Right renal pelvis (tissue), 4 donors: Measurements from ENCODE around the gene GPR62. TPM values are rescaled to one million over a fixed set of nuclear protein-coding genes. Genes with fewer than 3 reads are reported as not detected.
"Not testable (repeated sequence)": the region's sequence is repeated elsewhere in the genome, so short reads cannot be mapped to it uniquely, and the experiment has no call there.

Experiments used
- DNase-seq, 4 donors: peaks; one replicate each; pipeline ENCODE4 v3.0.0-alpha.2; 2013; ENCODE audit warnings: low read depth in 4 of 4, low spot score in 3 of 4, missing footprints in 1 of 4
- polyA plus RNA-seq, 4 donors: library from polyadenylated mRNA; unstranded; fragments of 120-200 nt; gene quantifications; one replicate each; pipeline ENCODE4 v1.2.1, GENCODE V29; 2013; ENCODE audit not compliant: insufficient read length in 4 of 4

The GPR62 gene
- polyA plus RNA-seq, 4 donors: 0.30 to 0.68 (median 0.40) TPM

DNA sequence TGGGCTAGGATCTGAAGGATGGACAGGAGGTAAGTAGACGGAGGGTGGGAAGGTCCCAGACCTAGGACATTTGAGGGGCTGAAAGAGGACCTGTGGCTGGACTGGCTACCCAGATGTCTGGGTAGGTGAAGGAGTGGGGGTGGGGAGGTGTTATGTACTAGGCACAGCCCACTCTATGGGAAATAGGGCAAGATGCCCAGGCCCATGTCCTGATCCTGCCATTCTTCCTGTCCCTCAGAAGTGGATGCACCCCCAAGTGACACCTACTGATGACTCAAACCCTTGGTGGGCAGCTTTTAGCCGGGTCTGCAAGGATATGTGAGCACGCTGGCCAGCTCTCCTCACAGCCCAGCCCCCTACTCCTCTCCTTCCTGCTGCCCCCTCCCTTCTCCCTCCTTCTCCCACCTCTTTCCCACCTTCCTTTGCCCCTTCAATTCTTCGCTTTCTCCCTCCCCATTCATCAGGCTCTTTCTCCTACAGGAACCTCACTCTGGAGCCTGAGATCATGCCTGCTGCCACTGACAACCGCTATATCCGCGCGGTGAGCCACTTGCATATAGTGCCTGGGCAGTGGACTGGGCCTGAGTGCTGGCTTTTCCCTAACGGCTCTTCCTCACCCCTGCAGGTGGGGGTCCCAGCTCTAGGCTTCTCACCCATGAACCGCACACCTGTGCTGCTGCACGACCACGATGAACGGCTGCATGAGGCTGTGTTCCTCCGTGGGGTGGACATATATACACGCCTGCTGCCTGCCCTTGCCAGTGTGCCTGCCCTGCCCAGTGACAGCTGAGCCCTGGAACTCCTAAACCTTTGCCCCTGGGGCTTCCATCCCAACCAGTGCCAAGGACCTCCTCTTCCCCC is 33.3 kb downstream of the GPR62 start:
- DNase-seq: no peak

DNA sequence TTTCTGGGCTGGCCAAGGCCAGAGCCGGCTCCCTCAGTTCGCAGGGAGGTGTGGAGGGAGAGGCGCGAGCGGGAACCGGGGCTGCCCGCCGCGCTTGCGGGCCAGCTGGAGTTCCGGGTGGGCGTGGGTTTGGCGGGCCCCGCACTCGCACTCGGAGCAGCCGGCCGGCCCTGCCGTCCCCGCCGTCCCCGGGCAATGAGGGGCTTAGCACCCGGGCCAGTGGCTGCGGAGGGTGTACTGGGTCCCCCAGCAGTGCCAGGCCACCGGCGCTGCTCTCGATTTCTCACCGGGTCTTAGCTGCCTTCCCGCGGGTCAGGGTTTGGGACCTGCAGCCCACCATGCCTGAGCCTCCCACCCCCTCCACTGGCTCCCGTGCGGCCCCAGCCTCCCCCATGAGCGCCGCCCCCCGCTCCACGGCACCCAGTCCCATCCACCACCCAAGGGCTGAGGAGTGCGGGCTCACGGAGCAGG is 35.4 kb downstream of the GPR62 start:
- DNase-seq: not testable (repeated sequence)

DNA sequence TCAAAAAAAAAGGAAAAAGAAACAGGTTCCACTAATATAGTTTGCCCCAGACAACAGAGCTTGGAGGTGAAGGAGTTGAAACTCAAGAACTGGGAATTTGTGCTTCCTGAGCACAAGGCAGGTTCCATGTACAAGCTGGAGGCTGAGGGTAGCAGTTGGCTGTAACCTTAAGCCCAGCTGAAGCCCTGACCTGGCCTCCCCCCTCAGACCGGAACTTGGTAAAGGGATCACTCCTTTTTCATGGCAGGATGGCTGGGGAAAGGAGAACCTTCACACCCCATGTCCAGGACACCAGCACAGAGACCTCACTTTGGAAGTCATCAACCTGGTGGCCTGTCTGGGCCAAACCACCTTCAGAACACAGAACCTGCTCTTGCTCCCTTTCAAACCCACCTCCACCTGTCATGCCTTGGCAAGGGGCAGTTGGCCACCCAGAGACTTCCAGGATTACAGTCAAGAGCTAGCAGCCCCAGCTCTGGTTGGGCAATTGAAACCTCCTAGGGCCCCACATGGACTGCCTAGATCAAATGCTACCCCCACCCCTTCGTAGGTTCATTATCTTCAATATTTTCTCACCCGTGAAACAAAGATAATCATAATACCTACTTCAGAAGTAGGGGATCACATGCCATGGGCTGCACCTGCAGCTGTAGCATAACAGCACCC is 37.0 kb downstream of the GPR62 start:
- DNase-seq: no peak

GRCh38 chr3:51993657-51994056 is 38.5 kb downstream of the GPR62 start:
- DNase-seq: not testable (repeated sequence)

- no peak for DNase-seq
These were observed 39.3 kb downstream of the GPR62 start for GRCh38 chr3:51994530-51994929.

DNA sequence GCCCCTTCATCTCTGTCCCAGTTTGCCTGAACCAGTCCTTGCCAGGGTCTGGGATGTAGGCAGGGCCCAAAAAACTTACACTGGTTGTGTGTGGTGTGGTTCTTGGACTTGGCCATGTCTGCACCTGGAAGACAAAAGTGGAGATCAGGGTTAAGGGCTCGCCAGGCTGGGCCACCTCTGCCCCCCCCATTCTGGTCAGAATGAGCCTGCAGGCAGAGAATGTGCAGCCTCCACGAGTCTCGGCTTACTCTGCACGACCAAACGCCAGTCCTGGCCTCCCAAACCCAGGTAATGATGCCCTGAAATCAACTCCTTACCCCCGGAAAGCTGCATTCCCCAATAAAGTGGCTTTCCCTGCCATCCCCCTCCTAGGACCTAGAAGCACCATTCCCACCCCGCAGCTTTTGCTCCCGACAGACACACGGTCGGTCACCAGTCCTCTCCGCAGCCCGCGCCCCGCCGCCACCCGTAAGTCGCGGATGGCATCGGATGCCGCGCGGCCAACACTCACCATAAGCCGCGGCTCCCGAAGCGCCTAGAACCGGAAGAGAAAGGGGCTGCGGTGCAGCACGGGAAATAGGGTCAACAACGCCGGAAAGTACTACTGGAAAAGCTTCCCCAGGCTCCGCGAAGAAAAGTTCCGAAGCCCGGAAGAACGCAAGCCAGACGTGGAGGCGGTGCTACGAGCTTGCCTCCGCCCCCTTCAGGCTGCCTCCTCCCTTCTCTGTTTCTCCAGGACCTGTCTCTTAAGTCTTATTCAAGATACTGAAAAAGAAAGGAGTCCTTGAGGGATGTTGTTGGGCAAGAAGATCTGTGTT is 40.4 kb downstream of the GPR62 start, which contains the start of gene RPL29:
Gene RPL29 (minus strand): TSS at position 550 of the 818 bp plus-strand sequence. CDS start 434 bp downstream, at position 116.
- peak; percentile 92 to 94 (median 93) for DNase-seq

DNA sequence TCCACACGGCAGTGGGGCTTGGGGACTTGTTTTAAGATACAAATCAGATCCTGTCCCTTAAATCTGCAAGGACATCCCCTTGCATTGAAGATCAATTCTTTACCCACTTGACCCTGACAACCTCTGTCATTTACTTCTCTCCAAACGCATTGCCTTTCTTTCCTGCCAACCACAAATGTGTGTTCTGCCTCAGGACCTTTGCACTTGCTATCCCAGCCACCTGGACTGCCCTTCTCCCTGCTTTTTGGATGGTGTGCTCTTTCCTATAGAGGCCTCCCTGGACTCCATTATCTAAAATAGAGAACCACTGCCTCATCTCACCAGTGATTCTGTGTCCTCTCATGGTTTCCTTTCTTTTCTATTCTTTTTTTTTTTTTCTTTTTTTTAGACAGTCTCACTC is 42.0 kb downstream of the GPR62 start:
- DNase-seq: no peak

DNA sequence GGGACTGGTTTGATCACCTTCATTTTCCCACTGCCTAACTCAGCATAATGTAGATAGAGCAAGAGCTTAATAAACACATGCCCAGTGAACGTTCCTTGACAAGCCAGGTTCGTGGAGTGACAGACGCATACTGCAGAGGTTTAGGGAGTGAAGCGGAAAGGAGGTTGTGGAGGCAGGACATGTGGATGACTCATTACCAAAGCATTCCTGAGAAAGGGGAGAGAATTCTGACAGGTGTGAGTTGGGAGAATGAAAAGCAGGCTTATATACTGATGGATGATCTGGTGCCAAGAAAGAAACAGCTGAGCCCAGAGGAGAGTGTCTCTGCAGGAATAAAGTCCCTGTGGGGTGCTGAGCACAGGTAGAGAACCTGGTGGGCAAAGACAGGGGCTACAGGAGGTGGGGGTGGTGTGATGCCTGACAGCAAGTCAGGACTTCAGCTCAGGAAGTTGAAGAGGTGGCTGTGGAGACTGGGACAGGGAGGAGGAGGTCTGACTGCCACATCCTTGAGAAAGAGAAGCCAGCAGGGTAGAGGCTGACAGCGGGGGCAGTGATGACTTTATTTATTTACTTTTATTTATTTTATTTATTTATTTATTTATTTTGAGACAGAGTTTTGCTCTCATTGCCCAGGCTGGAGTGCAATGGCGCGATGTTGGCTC is 42.9 kb downstream of the GPR62 start:
- DNase-seq: no peak

DNA sequence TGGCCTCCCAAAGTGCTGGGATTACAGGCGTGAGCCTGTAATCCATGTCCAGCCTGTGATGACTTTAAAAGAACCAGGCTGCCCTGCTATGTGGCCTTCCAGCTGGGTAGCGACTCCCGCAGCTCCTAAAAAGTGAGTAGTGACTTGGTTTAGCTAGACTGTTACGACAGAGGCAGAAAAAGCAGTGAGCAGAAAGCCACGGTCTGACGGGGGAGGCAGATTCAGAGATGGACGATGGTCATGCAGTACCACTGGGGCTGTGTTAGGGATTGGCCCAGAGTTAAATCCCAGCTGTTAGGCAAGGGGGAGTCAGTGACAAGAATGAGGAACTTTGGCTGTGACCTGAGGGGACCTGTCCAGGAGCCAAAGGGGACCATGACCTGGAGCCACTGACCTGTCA is 43.6 kb downstream of the GPR62 start:
- DNase-seq: no peak

DNA sequence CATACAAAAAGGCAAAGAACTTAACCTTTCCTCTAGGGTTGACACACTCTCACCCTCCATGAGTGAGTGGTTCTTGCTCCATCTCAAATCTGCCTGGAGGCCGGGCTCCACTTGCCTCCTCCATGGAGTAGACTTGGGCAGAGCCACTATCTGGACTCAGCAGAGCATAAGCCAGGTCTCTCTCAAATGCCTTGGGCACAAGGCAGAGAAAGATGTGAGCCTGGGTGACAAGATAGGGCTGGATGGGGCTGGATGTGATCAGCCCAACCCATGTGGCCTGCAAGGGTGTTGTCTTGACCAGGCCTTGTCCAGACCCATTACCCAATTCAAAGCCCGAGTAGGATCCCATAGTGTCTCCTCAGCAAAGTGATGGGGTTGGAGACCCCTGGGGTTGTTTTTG is 44.7 kb downstream of the GPR62 start:
- DNase-seq: no peak

DNA sequence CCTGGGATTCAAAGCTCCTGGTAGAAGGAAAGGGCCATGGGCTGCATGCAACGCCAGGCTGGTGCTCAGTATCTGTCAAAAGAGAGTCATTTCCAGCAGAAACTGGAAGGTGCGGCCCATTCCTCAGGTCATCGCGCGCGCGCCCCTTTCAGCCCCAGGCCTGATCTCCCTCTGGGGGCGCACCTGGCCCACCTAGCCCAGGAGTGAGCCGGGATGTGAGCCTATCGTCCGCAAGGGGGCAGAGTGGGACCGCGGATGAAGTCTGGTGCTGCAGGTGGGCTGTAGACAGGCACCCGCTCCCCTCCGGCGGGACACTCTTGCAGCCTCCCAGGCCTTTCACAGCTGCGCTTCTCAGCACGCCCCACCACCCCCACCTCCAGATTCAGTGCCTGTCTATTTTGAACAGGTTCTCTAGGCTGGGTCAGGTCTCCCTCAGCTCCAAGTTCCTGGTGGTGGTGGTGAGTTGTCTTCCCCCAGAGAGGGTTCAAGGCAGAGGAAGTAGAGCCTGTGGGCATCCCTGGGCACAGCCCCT is 46.3 kb downstream of the GPR62 start:
- DNase-seq: peak; percentile 68 to 76 (median 70)

DNA sequence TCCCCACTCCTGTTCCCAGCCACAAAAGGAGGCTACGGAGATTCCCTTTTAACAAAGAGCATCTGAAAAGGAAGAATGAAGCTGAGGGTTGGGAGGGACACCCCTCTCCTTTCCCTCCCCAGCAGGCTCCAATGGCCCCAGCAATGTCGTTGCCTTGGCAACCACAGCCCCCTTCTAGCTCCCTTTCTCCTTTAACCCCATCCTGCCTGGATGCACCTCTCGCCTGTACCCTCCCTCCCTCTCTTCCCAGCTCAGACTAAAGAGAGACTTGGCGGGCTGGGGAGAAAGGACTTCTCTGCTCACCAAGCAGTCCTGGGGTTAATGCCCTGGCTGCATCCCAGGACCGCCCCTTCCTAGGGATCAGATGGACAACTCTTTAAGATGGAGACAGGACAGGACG is 47.6 kb downstream of the GPR62 start:
- no peak for DNase-seq

DNA sequence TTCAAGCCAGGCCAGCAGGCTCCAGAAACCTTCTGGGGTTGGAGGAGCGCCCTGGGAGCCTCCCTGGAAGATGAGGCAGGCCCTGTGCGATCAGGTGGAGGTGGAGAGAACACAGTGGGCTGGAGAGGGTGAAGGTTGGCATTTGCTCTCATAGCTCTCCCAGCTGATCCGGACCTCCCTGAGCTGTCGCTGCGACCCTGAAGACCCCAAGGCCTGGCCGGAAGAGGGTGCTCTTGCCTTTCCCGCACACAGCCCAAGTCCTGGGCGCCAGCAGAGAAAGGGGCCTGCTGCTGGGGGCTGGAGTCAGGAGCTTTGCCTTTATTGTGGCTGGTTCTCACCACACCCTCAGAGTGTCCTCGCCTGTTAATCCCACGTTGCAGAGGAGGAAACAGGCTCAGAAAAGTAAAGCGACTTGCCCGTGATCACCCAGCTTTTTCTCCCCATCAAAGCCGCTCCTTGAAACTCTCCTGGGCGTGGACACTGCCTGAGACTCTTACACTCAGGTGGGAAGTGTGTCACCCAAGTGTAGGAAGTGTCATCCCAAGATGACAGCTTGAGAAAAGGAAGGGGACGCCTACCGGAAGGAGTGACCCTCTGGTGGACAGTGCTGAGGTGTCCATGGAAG is 49.1 kb downstream of the GPR62 start:
- DNase-seq: peak in 3 of 4 donors; percentile 42 to 54 (median 43)

DNA sequence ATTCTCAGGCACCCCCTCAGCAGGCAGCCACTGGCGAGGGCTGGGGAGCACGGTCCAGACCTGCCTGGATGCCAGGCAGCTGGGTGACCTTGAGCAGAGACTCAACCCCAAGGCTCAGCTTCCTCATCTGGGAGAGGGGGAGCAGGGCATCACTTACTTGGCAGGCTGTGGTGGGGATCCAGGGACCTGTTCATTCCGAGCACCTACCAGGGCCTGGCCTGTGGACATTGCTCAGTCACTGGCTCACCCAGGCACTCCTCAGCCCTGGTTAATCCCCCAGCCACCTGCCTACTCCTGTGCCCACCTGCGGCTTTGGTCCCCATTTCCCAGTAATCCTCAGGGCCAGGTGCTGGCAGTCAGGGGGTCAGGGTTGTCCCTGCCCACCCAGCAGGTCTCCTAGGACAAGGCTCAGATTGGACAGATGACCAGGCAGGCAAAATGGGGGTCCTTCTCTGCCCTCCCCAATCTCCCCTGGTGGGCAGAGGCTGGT is 49.8 kb downstream of the GPR62 start:
- no peak for DNase-seq

- DNase-seq: peak in 3 of 4 donors; percentile 39 to 66 (median 61)
These were observed 50.4 kb downstream of the GPR62 start for GRCh38 chr3:52005571-52005986.

GRCh38 chr3:52006017-52006819 is 51.0 kb downstream of the GPR62 start:
- no peak for DNase-seq

- DNase-seq: no peak
These were observed 51.6 kb downstream of the GPR62 start for GRCh38 chr3:52006820-52007133.
